Peyer's patch (tissue), 4 donors: ENCODE results near the gene COG6.

ENCODE experiments used
- CTCF ChIP-seq, 6 experiments: fragments of 450-650 bp in 4 of 6; fragments of 200-600 bp in 2 of 6; sonication (generic) in 1 of 6; IDR thresholded peaks; one replicate each; pipeline ENCODE4 v1.5.1; 2017 to 2019; ENCODE audit warnings: antibody characterized with exemption in 6 of 6, mild to moderate bottlenecking in 3 of 6, moderate library complexity in 1 of 6
- POLR2A ChIP-seq, 2 donors: fragments of 450-650 bp; IDR thresholded peaks; one replicate each; pipeline ENCODE4 v1.5.1; 2017; ENCODE audit warnings: antibody characterized with exemption in 2 of 2, mild to moderate bottlenecking in 2 of 2, moderate library complexity in 2 of 2

GRCh38 chr13:39685652-39686051 is 30.2 kb downstream of the COG6 start:
- TF ChIP-seq POLR2A (IDR thresholded peaks at IDR 0.05): no peak
- no peak for TF ChIP-seq CTCF (IDR thresholded peaks at IDR 0.05)
